NCI-H2196 treated with DMSO at 0.1 percent for 48 hours (cell line): ENCODE results near the gene LRRC73.
"Not testable (repeated sequence)": the region's sequence is repeated elsewhere in the genome, so short reads cannot be mapped to it uniquely, and the experiment has no call there.

Experiments
- DNase-seq: peaks from one replicate; lab custom pipeline; 2025; ENCODE audit not compliant: unreplicated experiment; lab: John Stamatoyannopoulos, UW

LRRC73 gene

GRCh38 chr6:43511824-43512415 is 1.8 kb upstream of the LRRC73 start:
- DNase-seq, result no peak

- no peak for DNase-seq
These were observed 649 bp upstream of the LRRC73 start for GRCh38 chr6:43510827-43511163.

GRCh38 chr6:43509142-43509983 is 783 bp downstream of the LRRC73 start:
- DNase-seq, result no peak

- DNase-seq, result no peak
These were observed 1.5 kb downstream of the LRRC73 start for GRCh38 chr6:43508481-43509141.

GRCh38 chr6:43506667-43507471 is 3.3 kb downstream of the LRRC73 start:
- peak; percentile 46 for DNase-seq

- no peak for DNase-seq
These were observed 4.0 kb downstream of the LRRC73 start for GRCh38 chr6:43506171-43506570.

- DNase-seq, result no peak
These were observed 4.4 kb downstream of the LRRC73 start for GRCh38 chr6:43505718-43506117.

GRCh38 chr6:43504756-43505593 is 5.2 kb downstream of the LRRC73 start:
- no peak for DNase-seq

GRCh38 chr6:43503443-43503842 is 6.7 kb downstream of the LRRC73 start:
- no peak for DNase-seq

- no peak for DNase-seq
These were observed 7.5 kb downstream of the LRRC73 start for GRCh38 chr6:43502666-43503065.

- no peak for DNase-seq
These were observed 9.2 kb downstream of the LRRC73 start for GRCh38 chr6:43500921-43501320.

- DNase-seq, result no peak
These were observed 10.9 kb downstream of the LRRC73 start for GRCh38 chr6:43499028-43499815.

- DNase-seq, result not testable (repeated sequence)
These were observed 11.9 kb downstream of the LRRC73 start for GRCh38 chr6:43498291-43498690.

GRCh38 chr6:43497689-43498088 is 12.5 kb downstream of the LRRC73 start:
- DNase-seq, result no peak

GRCh38 chr6:43497129-43497396 is 13.1 kb downstream of the LRRC73 start:
- DNase-seq, result no peak

- no peak for DNase-seq
These were observed 13.6 kb downstream of the LRRC73 start for GRCh38 chr6:43496370-43497128.

- no peak for DNase-seq
These were observed 14.7 kb downstream of the LRRC73 start for GRCh38 chr6:43495409-43495941.

GRCh38 chr6:43494766-43495165 is 15.4 kb downstream of the LRRC73 start:
- no peak for DNase-seq

GRCh38 chr6:43494321-43494720 is 15.8 kb downstream of the LRRC73 start:
- no peak for DNase-seq
